ENCODE measurements around the gene PDS5A.
"Not testable (repeated sequence)": the region's sequence is repeated elsewhere in the genome, so short reads cannot be mapped to it uniquely, and the experiment has no call there.

The PDS5A gene

GRCh38 chr4:39838431-39838830 lies 139.3 kb downstream of the PDS5A start:
- DNase-seq (ENCODE audit: low read depth): not testable (repeated sequence)

DNA sequence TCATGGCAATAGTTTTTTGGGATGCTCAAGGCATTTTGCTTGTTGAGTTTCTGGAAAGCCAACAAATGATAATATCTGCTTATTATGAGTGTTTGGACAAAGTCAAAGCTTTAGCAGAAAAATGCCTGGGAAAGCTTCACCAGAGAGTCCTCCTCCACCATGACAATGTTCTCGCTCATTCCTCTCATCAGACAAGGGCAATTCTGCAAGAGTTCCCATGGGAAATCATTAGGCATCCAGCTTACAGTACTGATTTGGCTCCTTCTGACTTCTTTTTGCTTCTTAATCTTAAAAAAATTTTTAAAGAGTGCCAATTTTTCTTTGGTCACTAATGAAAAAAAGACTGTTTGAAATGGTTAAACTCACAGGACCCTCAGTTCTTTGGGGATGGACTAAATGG lies 143.4 kb downstream of the PDS5A start:
- no peak for DNase-seq (ENCODE audit: low read depth)

DNA sequence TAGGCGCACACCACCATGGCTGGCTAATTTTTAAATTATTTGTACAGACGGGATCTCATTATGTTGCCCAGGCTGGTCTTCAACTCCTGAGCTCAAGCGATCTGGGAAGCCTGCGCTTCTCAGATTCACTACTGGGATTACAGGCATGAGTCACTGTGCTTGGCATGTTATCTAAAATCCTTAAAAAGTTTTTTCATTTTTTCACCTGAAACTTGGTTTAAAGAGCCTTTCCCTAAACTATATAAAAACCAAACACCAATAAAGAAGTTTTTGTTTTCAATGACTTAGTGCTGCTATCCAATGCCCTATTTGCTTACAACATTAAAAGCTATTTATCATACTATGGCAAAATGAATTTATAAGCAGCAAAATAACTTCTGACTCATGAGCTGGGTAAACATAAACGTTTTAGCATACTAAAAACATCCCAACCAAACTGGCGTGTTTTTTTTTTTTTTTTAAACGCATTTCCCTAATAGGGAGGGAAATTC lies 151.9 kb downstream of the PDS5A start:
- no peak for DNase-seq (ENCODE audit: low read depth)

DNA sequence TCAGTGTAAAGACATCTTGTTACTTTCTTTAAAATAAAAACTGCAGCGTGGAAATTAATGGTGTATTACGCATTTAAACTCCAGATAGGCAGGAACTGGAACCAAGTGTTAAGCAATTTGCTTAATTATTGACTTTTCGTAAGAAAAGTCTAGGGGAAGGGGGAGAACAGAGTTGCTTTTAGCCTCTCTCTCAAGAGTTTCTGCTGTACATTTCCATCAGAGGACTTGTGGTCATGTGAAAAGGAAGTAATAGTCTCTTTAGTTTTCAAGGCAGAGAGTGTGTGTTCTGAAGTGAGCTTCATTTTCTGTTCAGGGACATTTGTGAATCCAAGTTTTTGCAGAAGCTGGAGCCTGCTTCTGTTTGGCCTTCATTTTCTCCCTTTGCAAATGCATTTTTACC lies 152.6 kb downstream of the PDS5A start:
- no peak for DNase-seq (ENCODE audit: low read depth)

DNA sequence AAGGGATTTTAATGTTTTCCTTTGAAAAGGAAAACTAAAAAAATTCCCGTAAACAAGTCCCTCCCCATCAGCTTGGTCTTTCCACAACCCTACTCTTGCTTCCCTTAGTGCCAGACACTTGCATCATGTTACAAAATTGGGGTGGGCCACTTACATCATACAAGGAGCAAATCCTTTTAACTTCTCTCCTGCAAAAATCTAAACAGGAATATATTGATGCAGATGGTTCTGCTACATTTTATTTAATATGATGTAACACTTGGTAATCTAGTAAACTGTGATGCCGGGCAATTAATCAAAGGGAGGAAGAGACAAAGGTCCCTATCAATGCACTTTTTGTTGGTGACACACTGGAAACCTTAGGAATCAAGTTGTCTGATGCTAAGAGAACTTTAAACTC lies 154.5 kb downstream of the PDS5A start:
- no peak for DNase-seq (ENCODE audit: low read depth)

- no peak for DNase-seq (ENCODE audit: low read depth)
Observed at GRCh38 chr4:39822662-39823061, 155.0 kb downstream of the PDS5A start.

DNA sequence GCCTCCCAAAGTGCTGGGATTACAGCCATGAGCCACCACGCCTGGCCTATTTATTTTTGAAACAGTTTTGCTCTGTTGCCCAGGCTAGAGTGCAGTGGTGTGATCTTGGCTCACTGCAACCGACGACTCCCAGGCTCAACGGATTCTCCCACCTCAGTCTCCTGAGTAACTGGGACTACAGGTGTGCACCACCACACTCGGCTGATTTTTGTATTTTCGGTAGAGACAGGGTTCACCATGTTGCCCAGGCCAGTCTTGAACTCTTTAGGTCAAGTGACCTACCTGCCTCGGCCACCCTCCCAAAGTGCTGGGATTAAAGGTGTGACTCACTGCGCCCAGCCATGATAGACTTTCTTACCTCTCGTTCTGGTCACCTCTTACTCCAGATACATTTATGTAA lies 155.8 kb downstream of the PDS5A start:
- no peak for DNase-seq (ENCODE audit: low read depth)

GRCh38 chr4:39820186-39820585 lies 157.5 kb downstream of the PDS5A start:
- no peak for DNase-seq (ENCODE audit: low read depth)

GRCh38 chr4:39818646-39819045 lies 159.1 kb downstream of the PDS5A start:
- DNase-seq (ENCODE audit: low read depth): no peak

DNA sequence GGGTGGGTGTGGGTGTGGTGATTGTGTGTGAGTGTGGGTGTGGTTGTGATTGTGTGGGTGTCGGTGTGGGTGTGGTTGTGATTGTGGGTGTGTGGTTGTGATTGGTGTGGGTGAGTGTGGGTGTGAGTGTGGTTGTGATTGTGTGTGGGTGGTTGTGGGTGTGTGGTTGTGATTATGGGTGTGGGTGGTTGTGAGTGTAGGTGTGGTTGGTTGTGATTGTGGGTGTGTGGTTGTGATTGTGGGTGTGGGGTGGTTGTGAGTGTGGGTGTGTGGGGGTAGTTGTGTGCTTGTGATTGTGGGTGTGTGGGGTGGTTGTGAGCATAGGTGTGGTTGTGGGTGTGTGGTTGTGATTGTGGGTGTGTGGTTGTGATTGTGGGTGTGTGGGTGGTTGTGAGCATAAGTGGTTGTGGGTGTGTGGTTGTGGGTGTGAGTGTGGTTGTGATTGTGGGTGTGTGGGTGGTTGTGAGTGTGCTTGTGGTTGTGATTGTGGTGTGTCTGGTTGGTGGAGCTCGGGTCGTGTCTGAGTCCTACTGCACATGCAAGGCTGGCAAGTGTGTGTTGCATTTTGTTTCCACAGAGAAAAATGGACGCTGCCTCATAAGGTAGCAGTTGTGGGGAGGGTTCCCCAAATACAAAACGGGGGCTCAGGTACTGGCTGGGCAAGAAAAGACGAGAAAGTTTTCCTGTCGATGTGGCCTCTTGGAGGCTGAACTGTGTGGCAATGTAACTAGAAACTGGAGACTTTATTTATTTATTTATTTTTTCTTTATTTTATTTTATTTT lies 163.1 kb downstream of the PDS5A start:
- no peak for DNase-seq (ENCODE audit: low read depth)

GRCh38 chr4:39813761-39814160 lies 163.9 kb downstream of the PDS5A start:
- not testable (repeated sequence) for DNase-seq (ENCODE audit: low read depth)

DNA sequence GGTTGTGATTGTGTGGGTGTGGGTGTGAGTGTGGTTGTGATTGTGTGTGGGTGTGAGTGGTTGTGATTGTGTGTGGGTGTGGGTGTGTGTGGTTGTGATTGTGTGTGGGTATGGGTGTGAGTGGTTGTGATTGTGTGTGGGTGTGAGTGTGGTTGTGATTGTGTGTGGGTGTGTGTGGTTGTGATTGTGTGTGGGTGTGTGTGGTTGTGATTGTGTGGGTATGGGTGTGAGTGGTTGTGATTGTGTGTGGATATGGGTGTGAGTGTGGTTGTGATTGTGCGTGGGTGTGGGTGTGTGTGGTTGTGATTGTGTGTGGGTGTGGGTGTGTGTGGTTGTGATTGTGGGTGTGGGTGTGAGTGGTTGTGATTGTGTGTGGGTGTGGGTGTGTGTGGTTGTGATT lies 164.7 kb downstream of the PDS5A start:
- not testable (repeated sequence) for DNase-seq (ENCODE audit: low read depth)

- no peak for DNase-seq (ENCODE audit: low read depth)
Observed at GRCh38 chr4:39812500-39812899, 165.2 kb downstream of the PDS5A start.

DNA sequence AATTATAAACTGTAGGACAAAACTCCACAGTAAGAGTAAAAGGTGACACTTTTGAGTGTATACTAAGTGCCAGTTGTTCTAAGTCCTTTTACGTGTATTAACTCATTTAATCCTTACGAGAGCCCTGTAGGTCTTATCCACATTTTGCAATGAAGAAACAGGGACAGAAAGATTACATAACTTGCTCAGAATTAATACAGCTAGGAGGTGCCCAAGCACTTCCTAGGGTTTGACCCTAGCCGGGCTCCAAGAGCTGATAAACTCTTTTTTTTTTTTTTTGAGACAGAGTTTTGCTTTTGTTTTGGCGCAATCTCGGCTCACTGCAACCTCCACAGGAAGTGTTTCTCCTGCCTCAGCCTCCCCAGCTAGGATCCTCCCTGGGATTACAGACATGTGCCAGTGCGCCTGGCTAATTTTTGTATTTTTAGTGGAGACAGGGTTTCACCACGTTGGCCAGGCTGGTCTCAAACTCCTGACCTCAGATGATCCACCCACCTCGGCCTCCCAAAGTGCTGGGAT lies 169.4 kb downstream of the PDS5A start:
- DNase-seq (ENCODE audit: low read depth): no peak

DNA sequence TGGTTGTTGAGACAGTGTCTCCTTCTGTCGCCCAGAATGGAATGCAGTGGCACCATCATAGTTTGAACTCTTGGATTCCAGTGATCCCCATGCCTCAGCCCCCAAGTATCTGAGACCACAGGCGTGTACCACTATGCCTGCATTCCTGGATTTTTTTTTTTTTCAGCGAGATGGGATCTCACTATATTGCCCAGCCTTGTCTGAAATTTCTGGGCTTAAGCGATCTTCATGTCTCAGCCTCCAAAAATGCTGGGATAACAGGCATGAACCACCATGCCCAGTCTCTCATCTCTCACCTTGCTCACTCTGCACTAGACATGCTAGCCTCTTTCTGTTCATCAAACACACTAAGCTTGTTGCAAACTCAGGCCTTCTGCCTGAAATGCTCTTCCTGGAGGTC lies 175.7 kb downstream of the PDS5A start:
- no peak for DNase-seq (ENCODE audit: low read depth)

DNA sequence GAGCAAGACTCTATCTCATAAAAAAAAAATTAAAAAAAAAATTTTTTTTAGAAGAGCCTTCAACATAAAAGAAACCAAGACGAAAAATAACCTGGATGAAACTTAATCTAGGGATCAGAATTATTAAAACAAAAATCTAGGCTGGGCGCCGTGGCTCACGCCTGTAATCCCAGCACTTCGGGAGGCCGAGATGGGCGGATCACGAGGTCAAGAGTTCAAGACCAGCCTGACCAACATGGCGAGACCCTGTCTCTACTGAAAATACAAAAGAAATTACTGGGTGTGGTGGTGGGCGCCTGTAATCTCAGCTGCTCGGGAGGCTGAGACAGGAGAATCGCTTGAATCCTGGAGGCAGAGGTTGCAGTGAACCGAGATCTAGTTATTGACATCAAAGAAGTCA lies 184.7 kb downstream of the PDS5A start:
- not testable (repeated sequence) for DNase-seq (ENCODE audit: low read depth)

DNA sequence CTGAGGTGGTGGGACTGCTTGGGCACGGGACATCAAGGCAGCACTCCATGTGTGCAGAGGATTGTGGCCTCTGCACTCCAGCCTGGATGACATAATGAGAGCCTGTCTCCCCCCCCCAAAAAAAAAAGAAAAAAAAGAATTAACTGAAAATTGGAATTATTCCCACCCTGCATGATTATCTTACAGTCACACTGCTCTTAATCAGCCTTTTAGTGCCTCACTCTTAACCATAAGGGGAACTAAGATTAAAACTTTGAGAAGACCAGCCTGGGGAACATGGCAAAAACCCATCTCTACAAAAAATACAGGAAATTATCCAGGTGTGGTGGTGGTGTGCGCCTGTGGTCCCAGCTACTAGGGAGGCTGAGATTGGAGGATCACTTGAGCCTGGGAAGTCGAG lies 185.2 kb downstream of the PDS5A start:
- no peak for DNase-seq (ENCODE audit: low read depth)

GRCh38 chr4:39792128-39792527 lies 185.6 kb downstream of the PDS5A start:
- DNase-seq (ENCODE audit: low read depth): no peak

DNA sequence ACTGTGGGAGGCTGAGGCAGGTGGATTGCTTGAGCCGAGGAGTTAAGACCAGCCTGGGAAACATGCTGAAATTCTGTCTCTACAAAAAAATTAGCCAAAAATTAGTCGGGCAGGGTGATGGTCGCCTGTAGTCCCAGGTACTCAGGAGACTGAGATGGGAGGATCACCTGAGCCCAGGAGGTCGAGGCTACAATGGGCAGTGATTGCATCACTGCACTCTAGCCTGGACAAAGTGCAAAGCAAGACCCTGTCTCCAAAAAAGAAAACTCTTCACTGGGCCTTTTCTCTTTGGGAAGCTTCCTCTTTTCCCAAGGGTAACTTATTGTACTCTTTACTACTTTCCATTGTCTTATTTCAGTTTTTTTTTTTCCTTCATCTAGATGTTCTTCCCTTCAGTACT lies 190.9 kb downstream of the PDS5A start:
- DNase-seq (ENCODE audit: low read depth): no peak

- no peak for DNase-seq (ENCODE audit: low read depth)
Observed at GRCh38 chr4:39785083-39785482, 192.6 kb downstream of the PDS5A start.

DNA sequence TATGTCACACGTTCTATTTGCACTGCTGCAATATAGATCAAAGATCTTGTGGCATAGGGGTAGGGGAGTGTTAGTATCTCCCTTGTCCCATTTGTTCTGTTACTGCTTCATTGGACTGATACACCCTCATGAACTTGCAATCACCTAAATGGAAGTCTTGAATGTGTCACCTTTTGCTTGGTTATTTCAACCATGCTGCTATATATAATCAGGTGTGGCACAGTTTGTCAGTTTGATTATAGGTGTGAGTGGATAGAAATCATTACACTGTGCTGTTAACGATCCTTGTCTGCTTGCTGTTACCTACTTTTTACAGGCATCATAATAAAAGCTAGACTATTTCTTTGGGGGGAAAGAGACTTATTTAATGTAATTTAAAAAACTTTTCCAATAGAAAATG lies 195.7 kb downstream of the PDS5A start:
- DNase-seq (ENCODE audit: low read depth): not testable (repeated sequence)
